Thoracic aorta (tissue), 2 donors: Measurements from ENCODE around the gene SDF2L1. TPM values are rescaled to one million over a fixed set of nuclear protein-coding genes. Genes with fewer than 3 reads are reported as not detected.

Experiments
- ATAC-seq: fragments of 150-250 bp; one replicate; pipeline ENCODE4 v1.8.0; 2017; ENCODE audit warnings: low read depth; ENCODE audit not compliant: insufficient number of reproducible peaks, low FRiP score
- DNase-seq: peaks from one replicate; pipeline ENCODE4 v3.0.0-alpha.2; 2020; ENCODE audit warnings: low spot score
- H3K27ac ChIP-seq, 2 donors: fragments of 200-600 bp; sonication (generic); 1 replicate in 1 of 2; 2 replicates in 1 of 2; pipeline ENCODE4 v1.5.1; 2016; ENCODE audit warnings: mild to moderate bottlenecking in 2 of 2, moderate library complexity in 2 of 2
- H3K27me3 ChIP-seq: fragments of 200-600 bp; sonication (generic); replicated peaks from 2 replicates; pipeline ENCODE4 v1.6.0; 2016; ENCODE audit warnings: mild to moderate bottlenecking; ENCODE audit not compliant: insufficient read depth
- H3K36me3 ChIP-seq: fragments of 200-600 bp; sonication (generic); one replicate; pipeline ENCODE4 v1.5.1; 2016
- H3K4me1 ChIP-seq, 2 donors: fragments of 200-600 bp; sonication (generic); 1 replicate in 1 of 2; 2 replicates in 1 of 2; pipeline versions ENCODE4 v1.5.1 to v1.6.0; 2016; ENCODE audit warnings: low read depth in 2 of 2, mild to moderate bottlenecking in 1 of 2; ENCODE audit not compliant: control insufficient read depth in 1 of 2
- H3K4me3 ChIP-seq: fragments of 200-600 bp; sonication (generic); 2 replicates; pipeline ENCODE4 v1.5.1; 2016; ENCODE audit warnings: mild to moderate bottlenecking
- H3K9me3 ChIP-seq: fragments of 200-600 bp; sonication (generic); 2 replicates; pipeline ENCODE4 v1.5.1; 2016
- total RNA-seq, 2 donors: library from RNA; depleted of rRNA; stranded (reverse); fragments of >200 nt; gene quantifications; one replicate each; pipeline versions ENCODE4 v1.1.0 to v1.2.3, GENCODE V29; 2016
- TF ChIP-seq, protein P1 (sequence below): fragments of 200-600 bp; sonication (generic); IDR thresholded peaks from one replicate; pipeline ENCODE4 v1.5.1; 2019; ENCODE audit warnings: antibody characterized with exemption

Gene SDF2L1
- total RNA-seq, 2 donors from 2014 or later = 40.9 to 54.0 TPM

DNA sequence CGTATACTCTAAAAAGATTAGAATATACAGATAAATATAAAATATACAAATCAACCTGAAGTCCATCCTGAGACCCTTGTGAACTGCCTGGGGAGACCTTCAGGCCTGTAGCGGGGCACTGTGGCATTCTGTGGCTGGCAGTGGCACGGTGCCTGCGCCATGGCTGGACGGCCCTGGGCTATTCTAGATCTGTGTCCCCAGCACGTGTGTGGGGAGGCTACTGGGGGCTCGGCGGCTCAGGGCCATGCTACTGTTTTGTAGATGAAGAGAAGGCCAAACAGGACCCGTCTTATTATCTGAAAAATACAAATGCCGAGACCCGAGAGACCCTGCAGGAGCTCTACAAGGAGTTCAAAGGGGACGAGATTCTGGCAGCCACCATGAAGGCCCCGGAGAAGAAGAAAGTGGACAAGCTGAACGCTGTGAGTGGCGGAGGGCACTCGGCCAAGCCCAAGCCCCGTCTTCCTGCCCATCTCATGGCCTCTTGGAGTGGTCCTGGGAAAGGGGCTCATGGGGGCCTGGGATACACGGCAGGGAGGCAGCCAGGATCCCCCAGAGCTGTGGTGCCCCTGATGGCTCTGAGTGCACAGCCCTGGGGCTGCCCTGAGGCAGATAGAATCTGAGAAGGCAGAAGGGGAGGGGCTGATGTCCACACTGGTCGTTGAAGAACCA, 42.5 kb downstream of the SDF2L1 start:
- Histone ChIP-seq H3K27ac (no peak overlapping the region), H3K36me3 (peaks cover 58% of the 10 kb centered on the region), H3K9me3 (no peaks in the 10 kb centered on the region), H3K4me1 (no peaks in the 10 kb centered on the region), H3K4me3 (no peak overlapping the region), H3K27me3 (no peaks in the 10 kb centered on the region)
- ATAC-seq (no peak), DNase-seq (no peak)
- TF ChIP-seq, protein P1, sequence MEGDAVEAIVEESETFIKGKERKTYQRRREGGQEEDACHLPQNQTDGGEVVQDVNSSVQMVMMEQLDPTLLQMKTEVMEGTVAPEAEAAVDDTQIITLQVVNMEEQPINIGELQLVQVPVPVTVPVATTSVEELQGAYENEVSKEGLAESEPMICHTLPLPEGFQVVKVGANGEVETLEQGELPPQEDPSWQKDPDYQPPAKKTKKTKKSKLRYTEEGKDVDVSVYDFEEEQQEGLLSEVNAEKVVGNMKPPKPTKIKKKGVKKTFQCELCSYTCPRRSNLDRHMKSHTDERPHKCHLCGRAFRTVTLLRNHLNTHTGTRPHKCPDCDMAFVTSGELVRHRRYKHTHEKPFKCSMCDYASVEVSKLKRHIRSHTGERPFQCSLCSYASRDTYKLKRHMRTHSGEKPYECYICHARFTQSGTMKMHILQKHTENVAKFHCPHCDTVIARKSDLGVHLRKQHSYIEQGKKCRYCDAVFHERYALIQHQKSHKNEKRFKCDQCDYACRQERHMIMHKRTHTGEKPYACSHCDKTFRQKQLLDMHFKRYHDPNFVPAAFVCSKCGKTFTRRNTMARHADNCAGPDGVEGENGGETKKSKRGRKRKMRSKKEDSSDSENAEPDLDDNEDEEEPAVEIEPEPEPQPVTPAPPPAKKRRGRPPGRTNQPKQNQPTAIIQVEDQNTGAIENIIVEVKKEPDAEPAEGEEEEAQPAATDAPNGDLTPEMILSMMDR = no peak

DNA sequence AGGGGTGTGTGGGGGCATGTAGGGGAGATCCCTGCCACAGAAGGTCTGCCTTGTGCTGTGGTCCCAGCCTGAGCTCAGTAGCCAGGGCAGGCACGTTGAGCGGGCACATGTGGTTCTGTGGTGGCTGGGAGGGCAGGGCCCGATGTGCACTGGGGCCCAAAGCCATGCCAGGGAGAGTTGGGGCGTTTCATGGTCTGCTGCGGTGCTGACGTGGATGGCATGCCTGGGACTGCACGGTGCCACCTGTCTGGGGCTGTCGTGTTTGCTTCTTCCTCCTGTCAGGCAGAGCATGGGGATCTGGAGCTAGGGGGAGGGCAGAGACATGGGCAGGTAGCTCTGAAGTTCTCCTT, 43.0 kb downstream of the SDF2L1 start:
- DNase-seq = no peak
- ATAC-seq = no peak
- no peak overlapping the region for H3K4me3 ChIP-seq
- no peaks in the 10 kb centered on the region for H3K9me3 ChIP-seq
- H3K27ac ChIP-seq = no peak overlapping the region
- peaks cover 0 to 3% of the 10 kb centered on the region in 2 donors for H3K4me1 ChIP-seq
- TF ChIP-seq, protein P1 = no peak
- peaks cover 58% of the 10 kb centered on the region for H3K36me3 ChIP-seq
- no peaks in the 10 kb centered on the region for H3K27me3 ChIP-seq

DNA sequence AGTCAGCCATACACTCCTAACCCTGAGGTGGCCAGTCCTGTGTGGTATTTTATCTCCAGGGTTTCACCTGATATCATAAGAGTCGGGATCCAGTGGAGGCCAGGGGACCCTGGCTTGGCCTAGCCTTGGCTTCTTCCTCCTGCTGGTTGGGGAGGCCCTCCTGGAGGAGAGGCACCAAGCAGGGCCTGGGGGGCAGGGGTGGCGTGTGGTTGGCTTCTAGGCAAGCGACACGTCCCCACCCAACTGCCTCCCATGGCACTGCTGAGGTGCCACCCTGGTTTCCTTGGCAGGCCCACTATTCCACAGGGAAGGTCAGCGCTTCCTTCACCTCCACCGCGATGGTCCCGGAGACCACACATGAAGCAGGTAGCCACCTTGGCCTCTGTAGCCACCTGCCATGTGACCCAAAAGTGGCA, 44.1 kb downstream of the SDF2L1 start:
- Histone ChIP-seq H3K9me3 (no peaks in the 10 kb centered on the region), H3K4me1 (peaks cover 0 to 3% of the 10 kb centered on the region in 2 donors), H3K27ac (no peak overlapping the region), H3K36me3 (peaks cover 58% of the 10 kb centered on the region), H3K27me3 (no peaks in the 10 kb centered on the region), H3K4me3 (no peak overlapping the region)
- DNase-seq = no peak
- ATAC-seq = no peak
- TF ChIP-seq, protein P1 = no peak

DNA sequence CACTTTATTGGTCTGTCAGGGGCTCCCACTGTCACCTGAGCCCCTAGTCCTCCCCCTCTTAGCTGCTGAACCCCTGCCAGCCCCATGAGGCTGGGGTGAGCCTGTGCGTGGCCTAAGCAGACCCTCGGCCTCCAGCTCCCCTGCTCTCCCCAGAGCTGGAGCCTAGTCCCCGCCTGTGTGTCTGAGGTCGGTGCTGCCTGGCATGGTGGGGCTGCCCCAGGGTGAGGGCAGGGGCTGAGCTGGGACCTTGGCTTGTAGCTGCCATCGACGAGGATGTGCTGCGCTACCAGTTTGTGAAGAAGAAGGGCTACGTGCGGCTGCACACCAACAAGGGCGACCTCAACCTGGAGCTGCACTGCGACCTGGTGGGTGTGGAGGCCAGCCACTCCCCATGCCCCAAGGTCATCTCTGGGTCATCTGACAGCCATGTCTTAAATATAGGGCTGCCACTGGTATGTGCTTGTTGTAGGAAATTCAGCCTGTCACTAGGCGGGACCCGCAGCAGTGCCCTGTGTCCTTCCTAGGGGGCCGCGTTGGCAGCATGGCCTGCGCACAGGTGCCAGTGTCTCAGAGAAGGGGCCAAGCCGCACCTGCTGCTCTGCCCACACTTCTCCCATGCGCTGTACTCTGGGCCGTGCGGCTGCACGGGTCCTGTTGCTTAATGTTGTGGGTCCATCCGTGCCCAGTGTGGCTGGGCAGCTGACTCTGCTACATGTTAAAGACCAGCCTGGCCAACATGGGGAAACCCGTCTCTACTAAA, 44.7 kb downstream of the SDF2L1 start:
- Histone ChIP-seq H3K36me3 (peaks cover 57% of the 10 kb centered on the region), H3K4me1 (peaks cover 0 to 3% of the 10 kb centered on the region in 2 donors), H3K27ac (no peak overlapping the region), H3K9me3 (no peaks in the 10 kb centered on the region), H3K27me3 (no peaks in the 10 kb centered on the region), H3K4me3 (no peak overlapping the region)
- ATAC-seq (no peak), DNase-seq (no peak)
- TF ChIP-seq, protein P1 = no peak

DNA sequence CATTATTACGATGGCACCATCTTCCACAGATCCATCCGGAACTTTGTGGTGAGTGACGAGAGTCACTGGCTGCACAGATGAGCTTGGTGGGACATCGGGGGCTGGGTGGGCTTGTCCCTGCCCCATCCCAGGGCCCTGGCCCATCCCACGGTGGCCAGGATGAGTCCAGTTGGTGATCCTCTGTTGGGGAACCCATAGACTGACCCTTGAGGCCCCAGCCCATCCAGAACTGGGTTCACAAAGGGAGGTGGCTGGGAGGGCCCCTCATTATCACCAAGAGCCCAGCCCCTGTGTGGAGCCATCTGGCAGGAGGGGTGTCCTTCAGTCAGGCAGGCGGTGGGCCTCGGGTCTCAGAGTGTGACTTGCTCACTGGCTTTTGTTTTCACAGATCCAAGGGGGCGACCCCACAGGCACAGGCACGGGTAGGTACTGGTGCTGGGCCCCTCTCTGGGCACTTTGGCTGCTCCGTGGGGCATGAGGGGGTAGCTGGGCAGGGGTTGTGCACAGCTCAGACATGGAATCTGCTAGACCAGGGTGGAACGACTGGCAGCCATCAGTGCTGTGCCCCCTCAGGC, 45.7 kb downstream of the SDF2L1 start:
- DNase-seq (no peak), ATAC-seq (no peak)
- no peaks in the 10 kb centered on the region for H3K27me3 ChIP-seq
- H3K4me3 ChIP-seq = no peak overlapping the region
- H3K36me3 ChIP-seq = peaks cover 49% of the 10 kb centered on the region
- no peak overlapping the region for H3K27ac ChIP-seq
- H3K9me3 ChIP-seq = no peaks in the 10 kb centered on the region
- peaks cover 0 to 3% of the 10 kb centered on the region in 2 donors for H3K4me1 ChIP-seq
- TF ChIP-seq, protein P1 = no peak
